ENCODE measurements around the gene PGAP6. TPM values are rescaled to one million over a fixed set of nuclear protein-coding genes. Genes with fewer than 3 reads are reported as not detected.

PGAP6 gene
- total and polyA plus RNA-seq, 2 of the 13 experiments (the other 11 are each of a cell fraction or from before 2014, with no cell fraction given) = 52.7 to 136 TPM

DNA sequence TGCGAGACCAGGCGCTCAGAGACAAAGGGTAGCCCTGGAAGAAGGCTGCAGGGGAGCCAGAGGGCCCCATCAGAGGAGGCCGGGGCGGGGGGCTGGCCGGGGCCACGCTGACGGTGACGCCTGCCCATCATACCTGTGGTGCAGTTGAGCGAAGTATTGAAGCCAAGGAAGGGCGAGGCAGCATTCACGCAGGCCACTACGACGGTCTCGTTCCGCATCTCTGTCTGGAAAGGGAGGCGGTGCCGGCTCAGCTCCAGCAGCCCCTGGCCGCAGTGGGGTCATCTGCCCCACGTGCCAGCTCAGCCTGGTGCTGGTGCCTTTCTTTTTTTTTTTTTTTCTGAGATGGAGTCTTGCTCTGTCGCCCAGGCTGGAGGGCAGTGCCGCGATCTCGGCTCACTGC is 6.6 kb downstream of the PGAP6 start:
- H3K4me1 ChIP-seq (ENCODE audit: insufficient read depth, low read length) = peaks cover 19% of the 10 kb centered on the region
- ATAC-seq = no peak
- H3K4me2 ChIP-seq (ENCODE audit: low read depth, low read length) = no peak overlapping the region
- CTCF ChIA-PET (ENCODE audit: low intra/inter-chr PET ratio, low total read pairs) = no interaction called here
- no peaks in the 10 kb centered on the region for H4K20me1 ChIP-seq (ENCODE audit: insufficient read depth, low read length)
- POLR2A ChIA-PET = no interaction called here
- H3K9me3 ChIP-seq (ENCODE audit: low read length) = no peaks in the 10 kb centered on the region
- no peak overlapping the region for H2AFZ ChIP-seq (ENCODE audit: low read length)
- no TSS peak for BruUV-seq (replicated peaks)
- 96% methylated on average over 23 of the region's 23 CpGs for WGBS (ENCODE audit: low lambda C conversion rate)
- H3K27ac ChIP-seq (ENCODE audit: extremely low read length, insufficient read depth, low read length) = no peak overlapping the region
- no peak overlapping the region for H3K9ac ChIP-seq (ENCODE audit: insufficient read depth, low read depth, low read length)
- peaks cover 16 to 27% of the 10 kb centered on the region in 2 experiments; a peak in 4 of 5 replicates for H3K36me3 ChIP-seq (replicated peaks in 1 of 2; ENCODE audit: control insufficient read depth in 1 of 2, insufficient read depth in 2 of 2, low read length in 2 of 2)
- in situ Hi-C loops (cut with HindIII; ENCODE audit: extremely low pct_ligation_motif_present, low pct_unique_long_range_greater_than_20kb) (no loop called here), intact Hi-C loops (cut with micrococcal nuclease; ENCODE audit: unreplicated experiment) (no loop called here)
- no peak for DNase-seq (ENCODE audit: low spot score)
- no peak for FAIRE-seq
- no peaks in the 10 kb centered on the region for H3K27me3 ChIP-seq (ENCODE audit: control insufficient read depth in 1 of 2, insufficient read depth in 2 of 2, low read length in 2 of 2)
- no peak overlapping the region for H3K4me3 ChIP-seq (replicated peaks in 1 of 3; ENCODE audit: insufficient read depth in 1 of 3, low read depth in 2 of 3, low read length in 3 of 3)
- peaks cover 11% of the 10 kb centered on the region for H3K79me2 ChIP-seq (ENCODE audit: insufficient read depth, low read length)
- TF ChIP-seq ZFP82 (CRISPR knock-in tag; IDR thresholded peaks at IDR 0.05; ENCODE audit: borderline replicate concordance) (no peak), HMG20B (CRISPR knock-in tag; conservative IDR thresholded peaks at IDR 0.05) (no peak), KLF9 (CRISPR knock-in tag; IDR thresholded peaks at IDR 0.05; ENCODE audit: low read depth) (no peak), GABPA (IDR thresholded peaks at IDR 0.05; ENCODE audit: low read depth, low read length) (no peak), GABPA (CRISPR knock-in tag; IDR thresholded peaks at IDR 0.05; ENCODE audit: low read depth) (no peak), ZNF354B (CRISPR knock-in tag; IDR thresholded peaks at IDR 0.05) (no peak), KAT8 (CRISPR knock-in tag; IDR thresholded peaks at IDR 0.05) (no peak), PPARG (CRISPR knock-in tag; conservative IDR thresholded peaks at IDR 0.05) (no peak), FOXM1 (CRISPR knock-in tag; IDR thresholded peaks at IDR 0.05) (no peak), CREM (IDR thresholded peaks at IDR 0.05) (no peak), CREM (CRISPR knock-in tag; IDR thresholded peaks at IDR 0.05) (no peak), SIX4 (CRISPR knock-in tag; IDR thresholded peaks at IDR 0.05) (no peak), EP300 (IDR thresholded peaks at IDR 0.05; ENCODE audit: low read depth in 2 of 2, low read length in 2 of 2) (no peak), EP300 (CRISPR knock-in tag; IDR thresholded peaks at IDR 0.05; ENCODE audit: borderline replicate concordance) (no peak)
- TF ChIP-seq, protein P1, sequence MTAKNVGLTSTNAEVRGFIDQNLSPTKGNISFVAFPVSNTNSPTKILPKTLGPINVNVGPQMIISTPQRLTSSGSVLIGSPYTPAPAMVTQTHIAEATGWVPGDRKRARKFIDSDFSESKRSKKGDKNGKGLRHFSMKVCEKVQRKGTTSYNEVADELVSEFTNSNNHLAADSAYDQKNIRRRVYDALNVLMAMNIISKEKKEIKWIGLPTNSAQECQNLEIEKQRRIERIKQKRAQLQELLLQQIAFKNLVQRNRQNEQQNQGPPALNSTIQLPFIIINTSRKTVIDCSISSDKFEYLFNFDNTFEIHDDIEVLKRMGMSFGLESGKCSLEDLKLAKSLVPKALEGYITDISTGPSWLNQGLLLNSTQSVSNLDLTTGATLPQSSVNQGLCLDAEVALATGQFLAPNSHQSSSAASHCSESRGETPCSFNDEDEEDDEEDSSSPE (CRISPR knock-in tag; IDR thresholded peaks at IDR 0.05) = no peak
- TF ChIP-seq, protein P2, sequence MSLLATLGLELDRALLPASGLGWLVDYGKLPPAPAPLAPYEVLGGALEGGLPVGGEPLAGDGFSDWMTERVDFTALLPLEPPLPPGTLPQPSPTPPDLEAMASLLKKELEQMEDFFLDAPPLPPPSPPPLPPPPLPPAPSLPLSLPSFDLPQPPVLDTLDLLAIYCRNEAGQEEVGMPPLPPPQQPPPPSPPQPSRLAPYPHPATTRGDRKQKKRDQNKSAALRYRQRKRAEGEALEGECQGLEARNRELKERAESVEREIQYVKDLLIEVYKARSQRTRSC (CRISPR knock-in tag; IDR thresholded peaks at IDR 0.05; ENCODE audit: low read depth) = no peak
- TF ChIP-seq, protein P3, sequence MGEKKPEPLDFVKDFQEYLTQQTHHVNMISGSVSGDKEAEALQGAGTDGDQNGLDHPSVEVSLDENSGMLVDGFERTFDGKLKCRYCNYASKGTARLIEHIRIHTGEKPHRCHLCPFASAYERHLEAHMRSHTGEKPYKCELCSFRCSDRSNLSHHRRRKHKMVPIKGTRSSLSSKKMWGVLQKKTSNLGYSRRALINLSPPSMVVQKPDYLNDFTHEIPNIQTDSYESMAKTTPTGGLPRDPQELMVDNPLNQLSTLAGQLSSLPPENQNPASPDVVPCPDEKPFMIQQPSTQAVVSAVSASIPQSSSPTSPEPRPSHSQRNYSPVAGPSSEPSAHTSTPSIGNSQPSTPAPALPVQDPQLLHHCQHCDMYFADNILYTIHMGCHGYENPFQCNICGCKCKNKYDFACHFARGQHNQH (CRISPR knock-in tag; IDR thresholded peaks at IDR 0.05) = no peak
- TF ChIP-seq, protein P4, sequence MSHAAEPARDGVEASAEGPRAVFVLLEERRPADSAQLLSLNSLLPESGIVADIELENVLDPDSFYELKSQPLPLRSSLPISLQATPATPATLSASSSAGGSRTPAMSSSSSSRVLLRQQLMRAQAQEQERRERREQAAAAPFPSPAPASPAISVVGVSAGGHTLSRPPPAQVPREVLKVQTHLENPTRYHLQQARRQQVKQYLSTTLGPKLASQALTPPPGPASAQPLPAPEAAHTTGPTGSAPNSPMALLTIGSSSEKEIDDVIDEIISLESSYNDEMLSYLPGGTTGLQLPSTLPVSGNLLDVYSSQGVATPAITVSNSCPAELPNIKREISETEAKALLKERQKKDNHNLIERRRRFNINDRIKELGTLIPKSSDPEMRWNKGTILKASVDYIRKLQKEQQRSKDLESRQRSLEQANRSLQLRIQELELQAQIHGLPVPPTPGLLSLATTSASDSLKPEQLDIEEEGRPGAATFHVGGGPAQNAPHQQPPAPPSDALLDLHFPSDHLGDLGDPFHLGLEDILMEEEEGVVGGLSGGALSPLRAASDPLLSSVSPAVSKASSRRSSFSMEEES (CRISPR knock-in tag; IDR thresholded peaks at IDR 0.05) = no peak
- TF ChIP-seq, protein P5, sequence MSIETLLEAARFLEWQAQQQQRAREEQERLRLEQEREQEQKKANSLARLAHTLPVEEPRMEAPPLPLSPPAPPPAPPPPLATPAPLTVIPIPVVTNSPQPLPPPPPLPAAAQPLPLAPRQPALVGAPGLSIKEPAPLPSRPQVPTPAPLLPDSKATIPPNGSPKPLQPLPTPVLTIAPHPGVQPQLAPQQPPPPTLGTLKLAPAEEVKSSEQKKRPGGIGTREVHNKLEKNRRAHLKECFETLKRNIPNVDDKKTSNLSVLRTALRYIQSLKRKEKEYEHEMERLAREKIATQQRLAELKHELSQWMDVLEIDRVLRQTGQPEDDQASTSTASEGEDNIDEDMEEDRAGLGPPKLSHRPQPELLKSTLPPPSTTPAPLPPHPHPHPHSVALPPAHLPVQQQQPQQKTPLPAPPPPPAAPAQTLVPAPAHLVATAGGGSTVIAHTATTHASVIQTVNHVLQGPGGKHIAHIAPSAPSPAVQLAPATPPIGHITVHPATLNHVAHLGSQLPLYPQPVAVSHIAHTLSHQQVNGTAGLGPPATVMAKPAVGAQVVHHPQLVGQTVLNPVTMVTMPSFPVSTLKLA (IDR thresholded peaks at IDR 0.05) = no peak
- TF ChIP-seq, protein P6, sequence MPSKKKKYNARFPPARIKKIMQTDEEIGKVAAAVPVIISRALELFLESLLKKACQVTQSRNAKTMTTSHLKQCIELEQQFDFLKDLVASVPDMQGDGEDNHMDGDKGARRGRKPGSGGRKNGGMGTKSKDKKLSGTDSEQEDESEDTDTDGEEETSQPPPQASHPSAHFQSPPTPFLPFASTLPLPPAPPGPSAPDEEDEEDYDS (CRISPR knock-in tag; IDR thresholded peaks at IDR 0.05) = no peak
- TF ChIP-seq, protein P7, sequence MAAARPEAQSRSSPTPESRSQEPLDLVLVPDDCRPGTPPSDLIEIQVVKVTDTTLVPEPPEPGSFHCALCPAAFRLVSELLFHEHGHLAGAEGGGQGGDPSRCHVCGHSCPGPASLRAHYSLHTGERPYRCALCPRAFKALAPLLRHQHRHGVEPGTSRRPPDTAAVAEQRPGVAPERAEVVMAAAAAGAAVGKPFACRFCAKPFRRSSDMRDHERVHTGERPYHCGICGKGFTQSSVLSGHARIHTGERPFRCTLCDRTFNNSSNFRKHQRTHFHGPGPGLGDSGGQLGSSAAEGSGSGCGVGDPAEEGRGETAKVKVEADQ (CRISPR knock-in tag; IDR thresholded peaks at IDR 0.05; ENCODE audit: borderline replicate concordance) = no peak
